Measurements from ENCODE around the gene MYO18A.

GRCh38 chr17:29080965-29081364, 99.2 kb downstream of the MYO18A start:
- TF ChIP-seq CTCF (IDR thresholded peaks at IDR 0.05) (no peak), POLR2A (IDR thresholded peaks at IDR 0.05) (no peak)
